GM12891 (cell line): Measurements from ENCODE around the gene ZNF668.

Source experiments
- DNase-seq: peaks from one replicate; pipeline ENCODE4 v3.0.0; 2011; ENCODE audit warnings: low spot score; ENCODE audit not compliant: insufficient read length
- FAIRE-seq: peaks from 2 replicates; lab custom pipeline; 2011; peaks lifted over from hg19 to GRCh38; lab: Jason Lieb, UNC
- PAX5 ChIP-seq: IDR thresholded peaks from 2 replicates; pipeline ENCODE4 v1.6.1; 2011; ENCODE audit warnings: low read length, moderate library complexity, mild to moderate bottlenecking; ENCODE audit not compliant: insufficient read depth, severe bottlenecking
- POLR2A ChIP-seq: IDR thresholded peaks from 2 replicates; pipeline ENCODE4 v1.6.1; 2011; ENCODE audit warnings: low read depth, low read length, control low read depth
- POLR2AphosphoS5 ChIP-seq: IDR thresholded peaks from 2 replicates; pipeline ENCODE4 v1.6.1; 2011; ENCODE audit warnings: low read depth, low read length, control low read depth
- POU2F2 ChIP-seq: IDR thresholded peaks from 2 replicates; pipeline ENCODE4 v1.6.1; 2011; ENCODE audit warnings: low read depth, mild to moderate bottlenecking, control low read depth, low read length, moderate library complexity
- SPI1 ChIP-seq: IDR thresholded peaks from 2 replicates; pipeline ENCODE4 v1.6.1; 2011; ENCODE audit warnings: low read depth, low read length, control low read depth
- TAF1 ChIP-seq: IDR thresholded peaks from 2 replicates; pipeline ENCODE4 v1.6.1; 2011; ENCODE audit warnings: low read depth, low read length, control low read depth

The ZNF668 gene

DNA sequence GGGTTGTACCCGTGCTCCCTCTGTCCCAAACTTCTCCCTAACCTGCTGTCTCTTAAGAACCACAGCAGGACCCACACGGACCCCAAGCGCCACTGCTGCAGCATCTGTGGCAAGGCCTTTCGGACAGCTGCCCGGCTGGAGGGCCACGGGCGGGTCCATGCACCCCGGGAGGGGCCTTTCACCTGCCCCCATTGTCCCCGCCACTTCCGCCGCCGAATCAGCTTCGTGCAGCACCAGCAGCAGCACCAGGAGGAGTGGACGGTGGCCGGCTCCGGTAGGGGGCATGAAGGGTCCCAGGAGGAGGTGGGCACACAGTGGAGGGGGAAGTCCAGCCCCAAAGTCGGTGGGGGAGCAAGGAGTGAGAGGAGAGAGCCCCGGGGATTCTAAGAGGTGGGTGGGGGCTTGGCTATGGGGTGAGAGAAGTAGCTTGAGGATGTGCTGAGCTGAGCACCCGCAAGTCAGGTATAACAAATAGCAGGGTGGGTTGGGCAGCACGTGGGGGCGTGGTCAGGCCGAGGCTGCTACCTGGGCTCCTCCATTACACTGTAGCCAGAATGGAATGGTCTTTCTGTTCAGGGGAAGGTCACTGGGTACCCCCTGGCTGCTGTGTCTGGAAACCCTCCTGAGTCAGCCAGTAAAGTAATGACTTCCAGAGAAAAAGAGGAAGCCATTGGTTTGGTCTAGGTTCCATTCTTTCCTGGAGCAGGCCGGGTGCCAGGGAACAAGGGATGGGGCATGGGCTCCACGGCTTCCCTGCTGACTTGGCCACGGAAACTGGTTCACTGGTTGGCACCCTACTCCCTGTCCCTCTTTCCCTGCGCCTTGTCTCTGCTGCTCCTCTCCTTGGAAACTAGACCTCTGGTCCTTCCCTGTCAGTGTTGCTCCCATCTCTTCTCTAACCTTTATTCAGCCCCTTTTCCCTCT is 7.7 kb upstream of the ZNF668 start:
- FAIRE-seq (no peak), DNase-seq (no peak)
- TF ChIP-seq SPI1: no peak
- TF ChIP-seq POLR2A: no peak

DNA sequence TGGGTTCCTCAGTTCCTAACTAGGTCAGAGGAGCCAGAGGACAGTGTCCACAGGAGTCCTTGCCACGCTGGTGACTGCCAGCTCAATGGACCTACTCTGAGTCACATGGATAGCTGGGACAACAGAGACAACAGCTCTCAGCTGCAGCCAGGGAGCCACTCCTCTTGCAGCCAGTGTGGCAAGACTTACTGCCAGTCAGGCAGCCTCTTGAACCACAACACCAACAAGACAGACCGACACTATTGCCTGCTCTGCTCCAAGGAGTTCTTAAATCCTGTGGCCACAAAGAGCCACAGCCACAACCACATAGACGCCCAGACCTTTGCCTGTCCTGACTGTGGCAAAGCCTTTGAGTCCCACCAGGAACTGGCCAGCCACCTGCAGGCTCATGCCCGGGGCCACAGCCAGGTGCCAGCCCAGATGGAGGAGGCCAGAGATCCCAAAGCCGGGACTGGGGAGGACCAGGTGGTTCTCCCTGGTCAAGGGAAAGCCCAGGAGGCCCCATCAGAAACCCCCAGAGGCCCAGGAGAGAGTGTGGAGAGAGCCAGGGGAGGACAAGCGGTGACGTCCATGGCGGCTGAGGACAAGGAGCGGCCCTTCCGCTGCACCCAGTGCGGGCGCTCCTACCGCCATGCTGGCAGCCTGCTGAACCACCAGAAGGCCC is 6.8 kb upstream of the ZNF668 start:
- FAIRE-seq (no peak), DNase-seq (no peak)
- TF ChIP-seq POLR2AphosphoS5: peak; percentile 18; the same call in 1 of the 2 replicates
- no peak for TF ChIP-seq TAF1
- no peak for TF ChIP-seq POU2F2
- TF ChIP-seq POLR2A: no peak; the same call in 1 of the 2 replicates

GRCh38 chr16:31080035-31080629 is 6.1 kb upstream of the ZNF668 start:
- TF ChIP-seq PAX5 (no peak), POLR2A (no peak), POLR2AphosphoS5 (no peak), POU2F2 (no peak)
- DNase-seq (no peak), FAIRE-seq (no peak)

DNA sequence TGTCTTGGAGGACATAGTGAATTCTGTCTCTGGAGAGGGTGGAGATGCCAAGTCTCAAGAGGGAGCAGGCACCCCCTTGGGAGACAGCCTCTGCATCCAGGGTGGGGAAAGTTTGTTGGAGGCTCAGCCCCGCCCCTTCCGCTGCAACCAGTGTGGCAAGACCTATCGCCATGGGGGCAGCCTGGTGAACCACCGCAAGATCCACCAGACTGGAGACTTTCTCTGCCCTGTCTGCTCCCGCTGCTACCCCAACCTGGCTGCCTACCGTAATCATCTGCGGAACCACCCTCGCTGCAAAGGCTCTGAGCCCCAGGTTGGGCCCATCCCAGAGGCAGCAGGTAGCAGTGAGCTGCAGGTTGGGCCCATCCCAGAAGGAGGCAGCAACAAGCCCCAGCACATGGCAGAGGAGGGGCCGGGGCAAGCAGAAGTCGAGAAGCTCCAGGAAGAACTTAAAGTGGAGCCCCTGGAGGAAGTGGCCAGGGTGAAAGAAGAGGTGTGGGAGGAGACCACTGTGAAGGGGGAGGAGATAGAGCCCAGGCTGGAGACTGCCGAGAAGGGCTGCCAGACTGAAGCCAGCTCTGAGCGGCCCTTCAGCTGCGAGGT is 5.4 kb upstream of the ZNF668 start:
- FAIRE-seq: no peak
- DNase-seq: no peak
- TF ChIP-seq PAX5 (no peak), POU2F2 (no peak), SPI1 (no peak)

GRCh38 chr16:31078597-31079341 is 4.7 kb upstream of the ZNF668 start:
- TF ChIP-seq POU2F2: no peak
- TF ChIP-seq POLR2AphosphoS5: no peak
- TF ChIP-seq SPI1: no peak
- TF ChIP-seq POLR2A: no peak
- no peak for DNase-seq
- no peak for FAIRE-seq

- no peak for FAIRE-seq
- TF ChIP-seq SPI1 (no peak), POLR2A (no peak), TAF1 (no peak), POU2F2 (no peak), PAX5 (no peak), POLR2AphosphoS5 (no peak)
- DNase-seq: no peak
Measured at GRCh38 chr16:31077592-31078396, 3.8 kb upstream of the ZNF668 start.

DNA sequence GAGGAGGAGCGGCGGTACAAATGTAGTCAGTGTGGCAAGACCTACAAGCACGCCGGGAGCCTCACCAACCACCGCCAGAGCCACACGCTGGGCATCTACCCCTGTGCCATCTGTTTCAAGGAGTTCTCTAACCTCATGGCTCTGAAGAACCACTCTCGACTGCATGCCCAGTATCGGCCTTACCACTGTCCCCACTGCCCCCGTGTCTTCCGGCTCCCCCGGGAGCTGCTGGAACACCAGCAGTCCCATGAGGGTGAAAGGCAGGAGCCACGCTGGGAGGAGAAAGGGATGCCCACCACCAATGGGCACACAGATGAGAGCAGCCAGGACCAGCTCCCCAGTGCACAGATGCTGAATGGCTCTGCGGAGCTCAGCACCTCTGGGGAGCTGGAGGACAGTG is 3.0 kb upstream of the ZNF668 start:
- FAIRE-seq (no peak), DNase-seq (no peak)
- no peak for TF ChIP-seq POU2F2

DNA sequence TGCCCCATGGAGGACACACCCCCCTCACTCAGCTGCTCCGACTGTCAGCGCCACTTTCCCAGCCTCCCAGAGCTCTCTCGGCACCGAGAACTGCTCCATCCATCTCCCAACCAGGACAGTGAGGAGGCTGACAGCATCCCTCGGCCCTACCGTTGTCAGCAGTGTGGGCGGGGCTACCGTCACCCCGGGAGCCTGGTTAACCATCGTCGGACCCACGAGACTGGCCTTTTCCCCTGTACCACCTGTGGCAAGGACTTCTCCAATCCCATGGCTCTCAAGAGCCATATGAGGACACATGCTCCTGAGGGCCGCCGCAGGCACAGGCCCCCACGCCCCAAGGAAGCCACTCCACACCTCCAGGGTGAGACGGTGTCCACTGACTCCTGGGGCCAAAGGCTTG is 2.3 kb upstream of the ZNF668 start:
- DNase-seq (no peak), FAIRE-seq (no peak)
- no peak for TF ChIP-seq POLR2A
- no peak for TF ChIP-seq TAF1

GRCh38 chr16:31074814-31075183 is 759 bp upstream of the ZNF668 start:
- FAIRE-seq (no peak), DNase-seq (no peak)
- TF ChIP-seq POU2F2 (no peak), TAF1 (no peak; the same call in 1 of the 2 replicates), POLR2AphosphoS5 (no peak), PAX5 (no peak), POLR2A (no peak; the same call in 1 of the 2 replicates), SPI1 (no peak)

DNA sequence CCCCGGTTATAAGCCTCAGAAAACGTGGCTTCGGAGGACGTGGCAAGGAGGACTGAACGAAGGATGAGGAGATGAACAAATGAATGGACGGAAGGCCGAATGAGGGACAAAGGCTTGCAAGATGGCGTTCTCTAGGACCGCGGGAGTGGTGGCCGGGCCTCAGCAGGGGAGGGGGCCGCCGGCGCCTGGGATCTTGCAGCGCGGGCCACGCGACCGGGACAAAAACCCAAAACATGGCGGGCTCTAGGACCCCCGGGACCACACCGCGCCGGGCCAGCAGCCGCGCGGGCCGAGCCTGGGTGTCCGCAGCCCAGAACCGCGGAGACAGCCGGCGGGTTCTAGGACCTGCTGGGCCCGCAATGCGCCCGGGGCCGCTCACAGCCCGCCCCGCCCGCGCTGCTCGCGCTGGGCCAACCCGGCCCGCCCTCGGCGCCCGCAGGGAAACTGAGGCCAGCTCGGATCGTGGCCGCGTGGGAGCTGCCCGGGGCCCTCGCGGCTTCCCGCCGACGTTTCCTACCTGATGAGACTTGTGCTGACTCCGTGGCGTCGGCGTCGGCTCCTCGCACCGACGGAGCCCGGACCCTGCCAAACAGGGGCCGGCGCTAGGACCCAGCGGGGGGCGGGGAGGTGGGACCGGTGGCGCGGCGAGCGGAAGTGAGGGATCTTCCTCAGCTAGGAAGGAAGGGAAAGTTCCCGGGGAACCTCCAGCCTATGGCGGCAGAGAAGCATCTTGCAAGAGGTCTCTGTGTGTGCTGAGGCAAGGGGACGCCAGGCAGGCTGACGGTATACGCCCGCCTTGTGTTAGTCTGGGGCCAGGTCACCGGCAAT is 684 bp downstream of the ZNF668 start:
- peak; percentile 64 for FAIRE-seq
- TF ChIP-seq POLR2A (peak; percentile 45; the same call in 1 of the 2 replicates), TAF1 (peak; percentile 79), SPI1 (peak; percentile 74), PAX5 (no peak), POU2F2 (peak; percentile 23; the same call in 1 of the 2 replicates), POLR2AphosphoS5 (no peak; the same call in none of the 2 replicates)
- DNase-seq: peak; percentile 82
